ENCODE results near the gene CTSE. TPM values are rescaled to one million over a fixed set of nuclear protein-coding genes. Genes with fewer than 3 reads are reported as not detected.
"Not testable (repeated sequence)": the region's sequence is repeated elsewhere in the genome, so short reads cannot be mapped to it uniquely, and the experiment has no call there.

The CTSE gene
- total RNA-seq, 1 experiment from 2014 or later = 425 TPM

- no peak for DNase-seq
- peaks cover 80% of the 10 kb centered on the region for H3K4me1 Mint-ChIP-seq (ENCODE audit: low read depth, unreplicated experiment)
- peak overlapping the region; percentile 87 for H3K27ac Mint-ChIP-seq (ENCODE audit: unreplicated experiment)
- no peaks in the 10 kb centered on the region for H3K27me3 Mint-ChIP-seq (ENCODE audit: unreplicated experiment)
- CTCF ChIA-PET = interaction anchor here (1.0 to 1.2 kb wide), 2 partner anchors 19 to 142 kb away, joined by 3 read pairs; no protein-coding TSS in a partner anchor
- no peak for TF ChIP-seq CTCF (IDR thresholded peaks at IDR 0.05; ENCODE audit: unreplicated experiment)
- H3K36me3 Mint-ChIP-seq (ENCODE audit: insufficient read depth, unreplicated experiment) = peaks cover 98% of the 10 kb centered on the region
- peak overlapping the region; percentile 94 for H3K4me3 Mint-ChIP-seq (ENCODE audit: low read depth, unreplicated experiment)
- intact Hi-C loops (cut with micrococcal nuclease; ENCODE audit: unreplicated experiment) = no loop called here
- H3K9me3 Mint-ChIP-seq (ENCODE audit: low read depth, unreplicated experiment) = no peaks in the 10 kb centered on the region
- BruUV-seq (replicated peaks) = no TSS peak
Observed at GRCh38 chr1:206060844-206061243, 37.1 kb upstream of the CTSE start.

GRCh38 chr1:206059355-206059915, 35.7 kb upstream of the CTSE start:
- peaks cover 78% of the 10 kb centered on the region for H3K4me1 Mint-ChIP-seq (ENCODE audit: low read depth, unreplicated experiment)
- H3K4me3 Mint-ChIP-seq (ENCODE audit: low read depth, unreplicated experiment) = peak overlapping the region; percentile 94
- BruUV-seq (replicated peaks) = no TSS peak
- peaks cover 96% of the 10 kb centered on the region for H3K36me3 Mint-ChIP-seq (ENCODE audit: insufficient read depth, unreplicated experiment)
- DNase-seq = no peak
- intact Hi-C loops (cut with micrococcal nuclease; ENCODE audit: unreplicated experiment) = loop anchor here (5.0 kb wide), 1 partner anchor 37 kb away; the partner anchor contains the start of gene CTSE
- CTCF ChIA-PET = interaction anchor here (1.2 to 1.4 kb wide), 2 partner anchors 11 to 141 kb away, joined by 3 to 6 read pairs; no protein-coding TSS in a partner anchor
- TF ChIP-seq CTCF (IDR thresholded peaks at IDR 0.05; ENCODE audit: unreplicated experiment) = no peak
- H3K27ac Mint-ChIP-seq (ENCODE audit: unreplicated experiment) = peak overlapping the region; percentile 94
- no peaks in the 10 kb centered on the region for H3K9me3 Mint-ChIP-seq (ENCODE audit: low read depth, unreplicated experiment)
- no peaks in the 10 kb centered on the region for H3K27me3 Mint-ChIP-seq (ENCODE audit: unreplicated experiment)

DNA sequence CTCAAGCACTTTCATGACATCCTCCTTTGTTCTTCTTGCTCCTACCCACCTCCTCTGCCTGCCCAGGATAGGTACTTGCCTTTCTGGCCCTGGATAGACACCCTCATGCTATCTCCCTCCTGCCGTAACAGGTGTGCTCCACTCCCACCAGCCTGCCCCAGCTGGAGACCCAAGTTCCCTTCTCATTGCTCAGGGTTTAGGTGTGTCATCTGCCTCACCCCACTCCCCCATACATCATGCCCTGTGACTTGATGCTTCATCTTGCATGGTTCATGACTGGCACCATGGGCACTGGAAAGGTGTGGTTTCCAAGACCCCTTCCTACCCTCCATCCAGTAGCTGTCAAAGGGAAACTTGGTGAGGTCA, 35.2 kb upstream of the CTSE start:
- Mint-ChIP-seq H3K36me3 (ENCODE audit: insufficient read depth, unreplicated experiment) (peaks cover 98% of the 10 kb centered on the region), H3K4me1 (ENCODE audit: low read depth, unreplicated experiment) (peaks cover 82% of the 10 kb centered on the region), H3K27ac (ENCODE audit: unreplicated experiment) (peak overlapping the region; percentile 94), H3K27me3 (ENCODE audit: unreplicated experiment) (no peaks in the 10 kb centered on the region), H3K4me3 (ENCODE audit: low read depth, unreplicated experiment) (peak overlapping the region; percentile 94), H3K9me3 (ENCODE audit: low read depth, unreplicated experiment) (no peaks in the 10 kb centered on the region)
- CTCF ChIA-PET = interaction anchor here (1.2 to 1.4 kb wide), 2 partner anchors 11 to 28 kb away, joined by 3 to 6 read pairs; no protein-coding TSS in a partner anchor
- BruUV-seq (replicated peaks) = no TSS peak
- intact Hi-C loops (cut with micrococcal nuclease; ENCODE audit: unreplicated experiment) = loop anchor here (5.0 kb wide), 1 partner anchor 37 kb away; the partner anchor contains the start of gene CTSE
- no peak for TF ChIP-seq CTCF (IDR thresholded peaks at IDR 0.05; ENCODE audit: unreplicated experiment)
- no peak for DNase-seq

- Mint-ChIP-seq H3K4me3 (ENCODE audit: low read depth, unreplicated experiment) (peak overlapping the region; percentile 94), H3K27ac (ENCODE audit: unreplicated experiment) (peak overlapping the region; percentile 94)
- H3K27me3 Mint-ChIP-seq (ENCODE audit: unreplicated experiment) = not testable (repeated sequence)
Observed at GRCh38 chr1:206058289-206058926, 34.7 kb upstream of the CTSE start.

GRCh38 chr1:206055639-206056323, 32.1 kb upstream of the CTSE start:
- Mint-ChIP-seq H3K4me3 (ENCODE audit: low read depth, unreplicated experiment) (peak overlapping the region; percentile 94), H3K36me3 (ENCODE audit: insufficient read depth, unreplicated experiment) (peaks cover 93% of the 10 kb centered on the region), H3K27ac (ENCODE audit: unreplicated experiment) (peak overlapping the region; percentile 94), H3K4me1 (ENCODE audit: low read depth, unreplicated experiment) (peaks cover 91% of the 10 kb centered on the region)
- BruUV-seq (replicated peaks) = TSS peak; percentile 81
- CTCF ChIA-PET = interaction anchor here (0.6 to 3.7 kb wide), 10 partner anchors 11 to 201 kb away, joined by 3 to 19 read pairs (median 5); no protein-coding TSS in a partner anchor
- intact Hi-C loops (cut with micrococcal nuclease; ENCODE audit: unreplicated experiment) = loop anchor here (1.0 to 5.0 kb wide), 4 partner anchors 7 to 71 kb away; partner anchors contain the start of gene CTSE
- peak; percentile 67 for DNase-seq
- H3K27me3 Mint-ChIP-seq (ENCODE audit: unreplicated experiment); H3K9me3 Mint-ChIP-seq (ENCODE audit: low read depth, unreplicated experiment): not testable (repeated sequence)

More at GRCh38 chr1:206058289-206058926, 34.7 kb upstream of the CTSE start:
- CTCF ChIA-PET = interaction anchor here (1.0 to 1.2 kb wide), 2 partner anchors 28 to 35 kb away, joined by 3 read pairs; partner anchors contain the start of gene CTSE
- not testable (repeated sequence) for BruUV-seq (replicated peaks); H3K9me3 Mint-ChIP-seq (ENCODE audit: low read depth, unreplicated experiment); DNase-seq
- Mint-ChIP-seq H3K4me1 (ENCODE audit: low read depth, unreplicated experiment) (peaks cover 84% of the 10 kb centered on the region), H3K36me3 (ENCODE audit: insufficient read depth, unreplicated experiment) (peaks cover 98% of the 10 kb centered on the region)
- intact Hi-C loops (cut with micrococcal nuclease; ENCODE audit: unreplicated experiment) = loop anchor here (5.0 kb wide), 1 partner anchor 36 kb away; the partner anchor contains the start of gene CTSE

DNA sequence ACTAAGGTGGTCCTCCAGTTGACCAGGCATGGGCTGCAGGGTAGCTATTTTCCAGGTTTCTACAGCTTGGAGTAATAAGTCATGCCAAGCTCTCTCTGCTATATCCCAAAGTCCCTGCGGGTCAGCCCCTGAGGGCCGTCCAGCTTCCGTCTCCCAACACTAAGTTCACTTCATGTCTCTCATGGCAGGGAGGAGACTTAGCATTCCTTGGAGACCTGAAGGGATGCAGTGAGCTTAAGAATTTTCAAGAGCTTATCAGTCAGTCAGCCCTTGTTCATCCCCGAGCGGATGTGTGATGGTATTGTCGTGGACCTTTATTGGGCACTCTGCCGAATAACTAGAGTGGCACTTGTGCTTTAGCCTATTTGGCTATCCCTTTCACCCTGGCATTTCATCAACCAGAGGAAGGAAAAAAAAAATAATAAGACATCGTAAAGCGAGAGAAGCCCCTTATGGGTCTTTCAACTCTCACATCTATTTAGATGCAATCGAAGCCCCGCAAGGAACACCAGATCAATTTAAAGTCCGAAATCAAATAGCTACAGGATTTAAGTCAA, 31.5 kb upstream of the CTSE start:
- peaks cover 91% of the 10 kb centered on the region for H3K4me1 Mint-ChIP-seq (ENCODE audit: low read depth, unreplicated experiment)
- H3K9me3 Mint-ChIP-seq (ENCODE audit: low read depth, unreplicated experiment); BruUV-seq (replicated peaks); H3K27me3 Mint-ChIP-seq (ENCODE audit: unreplicated experiment): not testable (repeated sequence)
- peaks cover 87% of the 10 kb centered on the region for H3K36me3 Mint-ChIP-seq (ENCODE audit: insufficient read depth, unreplicated experiment)
- intact Hi-C loops (cut with micrococcal nuclease; ENCODE audit: unreplicated experiment) = loop anchor here (5.0 kb wide), 1 partner anchor 33 kb away; the partner anchor contains the start of gene CTSE
- CTCF ChIA-PET = interaction anchor here (0.6 to 3.7 kb wide), 10 partner anchors 10 to 200 kb away, joined by 3 to 19 read pairs (median 5); no protein-coding TSS in a partner anchor
- H3K4me3 Mint-ChIP-seq (ENCODE audit: low read depth, unreplicated experiment) = peak overlapping the region; percentile 94
- DNase-seq = peak; percentile 69
- H3K27ac Mint-ChIP-seq (ENCODE audit: unreplicated experiment) = peak overlapping the region; percentile 94
